PC-9 (cell line): Measurements from ENCODE around the gene C19orf12. TPM values are rescaled to one million over a fixed set of nuclear protein-coding genes. Genes with fewer than 3 reads are reported as not detected.

ENCODE experiments used
- BruUV-seq: library from RNA; stranded (reverse); fragments of 400-500 nt; replicated peaks from 2 replicates; lab custom pipeline; 2021; lab: Mats Ljungman, UMichigan
- CTCF ChIA-PET: fragments of 300-600 bp; sonication (Branson Sonifier 250); formaldehyde crosslinking; loops from one replicate; lab custom pipeline; 2022; ENCODE audit warnings: antibody characterized with exemption; lab: Charles Lee
- POLR2A ChIA-PET: fragments of 300-600 bp; sonication (Branson Sonifier 250); formaldehyde crosslinking; loops from one replicate; lab custom pipeline; 2022; ENCODE audit warnings: antibody characterized with exemption; ENCODE audit not compliant: unreplicated experiment; lab: Charles Lee
- DNase-seq, 2 experiments: peaks; one replicate each; pipeline versions ENCODE4 v3.0.0 to v3.0.0-alpha.2; 2015 to 2022; ENCODE audit warnings: mixed read lengths in 1 of 2
- H2AFZ ChIP-seq: fragments of 200-600 bp; sonication (generic); 2 replicates; pipeline ENCODE4 v1.8.1; 2017; ENCODE audit warnings: antibody characterized with exemption
- H3F3A ChIP-seq: fragments of 200-600 bp; sonication (generic); 2 replicates; pipeline ENCODE4 v1.8.1; 2017; ENCODE audit warnings: antibody characterized with exemption, mild to moderate bottlenecking, low read depth; ENCODE audit not compliant: insufficient read depth
- H3K27ac ChIP-seq: fragments of 200-600 bp; sonication (generic); 2 replicates; pipeline ENCODE4 v1.6.1; 2016; ENCODE audit warnings: mixed run types
- H3K27me3 ChIP-seq: fragments of 200-600 bp; sonication (generic); 2 replicates; pipeline ENCODE4 v1.6.1; 2016; ENCODE audit warnings: low read depth, mixed run types; ENCODE audit not compliant: insufficient read depth
- H3K36me3 ChIP-seq: fragments of 200-600 bp; sonication (generic); 2 replicates; pipeline ENCODE4 v1.6.1; 2016; ENCODE audit warnings: low read depth, mixed run types
- H3K4me1 ChIP-seq: fragments of 200-600 bp; sonication (generic); replicated peaks from 2 replicates; pipeline ENCODE4 v1.6.1; 2016; ENCODE audit warnings: mixed run types; ENCODE audit not compliant: insufficient read depth
- H3K4me2 ChIP-seq: fragments of 200-600 bp; sonication (generic); 2 replicates; pipeline ENCODE4 v1.6.1; 2017; ENCODE audit warnings: mixed run types
- H3K4me3 ChIP-seq: fragments of 200-600 bp; sonication (generic); 2 replicates; pipeline ENCODE4 v1.6.1; 2016; ENCODE audit warnings: mixed run types
- H3K79me2 ChIP-seq: fragments of 200-600 bp; sonication (generic); 2 replicates; pipeline ENCODE4 v1.6.1; 2017; ENCODE audit warnings: low read depth, mixed run types
- H3K9me2 ChIP-seq: fragments of 200-600 bp; sonication (generic); 2 replicates; pipeline ENCODE4 v1.8.1; 2017; ENCODE audit warnings: mild to moderate bottlenecking; ENCODE audit not compliant: insufficient read depth
- H3K9me3 ChIP-seq: fragments of 200-600 bp; sonication (generic); 2 replicates; pipeline ENCODE4 v1.8.1; 2016; ENCODE audit warnings: low read depth; ENCODE audit not compliant: insufficient read depth
- H4K20me1 ChIP-seq: fragments of 200-600 bp; sonication (generic); 2 replicates; pipeline ENCODE4 v1.8.1; 2017; ENCODE audit not compliant: insufficient read depth
- EZH2 ChIP-seq: fragments of 200-600 bp; sonication (generic); IDR thresholded peaks from 2 replicates; pipeline ENCODE4 v1.8.0; 2017; ENCODE audit warnings: antibody characterized with exemption, low read depth
- intact Hi-C: fragments of 100-400 bp; cut with micrococcal nuclease; formaldehyde crosslinking; loops from one replicate; pipeline ENCODE4 v1.10.0; 2022; ENCODE audit not compliant: unreplicated experiment
- total RNA-seq: library from RNA; stranded (reverse); gene quantifications from 2 replicates; pipeline ENCODE4 v1.2.3, GENCODE V29; 2021
- TF ChIP-seq, protein P1 (sequence below): fragments of 200-600 bp; sonication (generic); conservative IDR thresholded peaks from 2 replicates; pipeline ENCODE4 v1.6.1; 2017; ENCODE audit warnings: mixed run types, antibody characterized with exemption, mild to moderate bottlenecking, moderate library complexity

C19orf12 gene
- total RNA-seq, 1 experiment from 2014 or later: 14.8 TPM

- Histone ChIP-seq H3K36me3 (no peaks in the 10 kb centered on the region), H3K4me1 (peaks cover 25% of the 10 kb centered on the region), H3K27me3 (no peaks in the 10 kb centered on the region), H3K9me3 (peaks cover 3% of the 10 kb centered on the region; the same call in 1 of the 2 replicates), H3K79me2 (no peaks in the 10 kb centered on the region), H3K4me2 (no peak overlapping the region), H3K9me2 (no peaks in the 10 kb centered on the region), H2AFZ (no peak overlapping the region), H3K4me3 (no peak overlapping the region), H3F3A (peaks cover 21% of the 10 kb centered on the region), H3K27ac (no peak overlapping the region), H4K20me1 (no peaks in the 10 kb centered on the region)
- TF ChIP-seq, protein P1, sequence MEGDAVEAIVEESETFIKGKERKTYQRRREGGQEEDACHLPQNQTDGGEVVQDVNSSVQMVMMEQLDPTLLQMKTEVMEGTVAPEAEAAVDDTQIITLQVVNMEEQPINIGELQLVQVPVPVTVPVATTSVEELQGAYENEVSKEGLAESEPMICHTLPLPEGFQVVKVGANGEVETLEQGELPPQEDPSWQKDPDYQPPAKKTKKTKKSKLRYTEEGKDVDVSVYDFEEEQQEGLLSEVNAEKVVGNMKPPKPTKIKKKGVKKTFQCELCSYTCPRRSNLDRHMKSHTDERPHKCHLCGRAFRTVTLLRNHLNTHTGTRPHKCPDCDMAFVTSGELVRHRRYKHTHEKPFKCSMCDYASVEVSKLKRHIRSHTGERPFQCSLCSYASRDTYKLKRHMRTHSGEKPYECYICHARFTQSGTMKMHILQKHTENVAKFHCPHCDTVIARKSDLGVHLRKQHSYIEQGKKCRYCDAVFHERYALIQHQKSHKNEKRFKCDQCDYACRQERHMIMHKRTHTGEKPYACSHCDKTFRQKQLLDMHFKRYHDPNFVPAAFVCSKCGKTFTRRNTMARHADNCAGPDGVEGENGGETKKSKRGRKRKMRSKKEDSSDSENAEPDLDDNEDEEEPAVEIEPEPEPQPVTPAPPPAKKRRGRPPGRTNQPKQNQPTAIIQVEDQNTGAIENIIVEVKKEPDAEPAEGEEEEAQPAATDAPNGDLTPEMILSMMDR: no peak
- no peak for TF ChIP-seq EZH2
- intact Hi-C loops: no loop called here
- ChIA-PET CTCF (no interaction called here), POLR2A (no interaction called here)
- no TSS peak for BruUV-seq
- DNase-seq: no peak
These were observed 56.7 kb downstream of the C19orf12 start for GRCh38 chr19:29658221-29658991.

DNA sequence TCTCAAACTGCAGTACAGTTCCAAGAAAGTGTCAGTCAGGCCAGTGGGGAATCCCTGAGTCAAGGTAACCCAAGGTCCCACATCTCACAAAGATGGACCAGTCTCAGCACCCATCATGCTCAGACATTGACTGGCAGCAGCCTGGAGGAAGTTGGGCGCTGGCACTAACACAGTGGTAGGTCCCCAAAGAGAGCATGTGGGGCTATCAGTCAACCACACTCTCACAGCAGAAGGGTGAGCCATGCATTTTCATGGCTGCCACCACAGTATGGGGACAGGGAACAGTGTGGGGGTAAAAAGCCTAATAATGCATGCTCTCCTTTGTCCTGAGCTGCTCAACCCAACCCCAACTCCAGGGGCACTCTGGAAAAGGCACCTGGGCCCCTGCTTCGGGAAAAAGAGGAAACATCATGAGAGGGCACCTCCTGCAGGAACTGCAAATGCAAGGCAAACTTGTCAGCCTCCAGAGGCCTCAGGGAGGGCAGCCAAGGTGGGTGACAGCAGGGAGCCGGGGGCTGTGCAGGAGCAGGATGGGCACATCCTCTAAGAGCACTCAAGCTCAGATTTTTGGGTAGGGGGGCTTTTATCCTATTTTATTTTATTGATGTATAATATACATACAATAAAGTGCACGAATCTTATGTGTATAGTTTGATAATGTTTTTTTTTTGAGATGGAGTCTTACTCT is 59.3 kb downstream of the C19orf12 start:
- no peaks in the 10 kb centered on the region for H3K4me1 ChIP-seq
- ChIA-PET CTCF (no interaction called here), POLR2A (no interaction called here)
- no peaks in the 10 kb centered on the region for H3K79me2 ChIP-seq
- no peak overlapping the region for H3K27ac ChIP-seq
- H3K4me3 ChIP-seq: no peak overlapping the region
- H3K27me3 ChIP-seq: no peaks in the 10 kb centered on the region
- no peaks in the 10 kb centered on the region for H4K20me1 ChIP-seq
- H2AFZ ChIP-seq: no peak overlapping the region
- no peaks in the 10 kb centered on the region for H3K36me3 ChIP-seq
- intact Hi-C loops: no loop called here
- no TSS peak for BruUV-seq
- H3K9me3 ChIP-seq: peaks cover 3% of the 10 kb centered on the region; the same call in 1 of the 2 replicates
- H3K9me2 ChIP-seq: no peaks in the 10 kb centered on the region
- H3K4me2 ChIP-seq: no peak overlapping the region
- no peak for DNase-seq
- H3F3A ChIP-seq: 0 out of 2 replicates have a peak, but pooled peaks cover 4% of the 10 kb centered on the region
- TF ChIP-seq EZH2: no peak
- TF ChIP-seq, protein P1: no peak

- Histone ChIP-seq H3K36me3 (no peaks in the 10 kb centered on the region), H4K20me1 (no peaks in the 10 kb centered on the region), H3K4me3 (no peak overlapping the region), H3K27ac (no peak overlapping the region), H3K27me3 (no peaks in the 10 kb centered on the region), H3F3A (no peaks in the 10 kb centered on the region), H3K79me2 (no peaks in the 10 kb centered on the region), H3K4me1 (no peaks in the 10 kb centered on the region), H3K9me2 (no peaks in the 10 kb centered on the region), H3K4me2 (no peak overlapping the region), H2AFZ (no peak overlapping the region), H3K9me3 (peaks cover 3% of the 10 kb centered on the region; the same call in 1 of the 2 replicates)
- CTCF ChIA-PET: interaction anchor here (0.7 kb wide), 1 partner anchor 12 kb away, joined by 3 read pairs; no protein-coding TSS in a partner anchor
- intact Hi-C loops: no loop called here
- TF ChIP-seq, protein P1: no peak
- no peak for TF ChIP-seq EZH2
- BruUV-seq: no TSS peak
- DNase-seq: no peak
- POLR2A ChIA-PET: no interaction called here
These were observed 61.7 kb downstream of the C19orf12 start for GRCh38 chr19:29653398-29653797.
